ENCODE data around the gene SLC41A3.

SLC41A3 gene

GRCh38 chr3:126064627-126065258 lies 19.2 kb downstream of the SLC41A3 start:
- Histone ChIP-seq H3K4me3 (ENCODE audit: low read depth, low read length) (no peak overlapping the region), H3K9ac (ENCODE audit: low read depth, low read length) (no peak overlapping the region), H3K9me3 (ENCODE audit: control insufficient read depth, insufficient read depth, low read length) (no peaks in the 10 kb centered on the region), H3K4me1 (ENCODE audit: control insufficient read depth, insufficient read depth, low read length) (no peaks in the 10 kb centered on the region), H3K36me3 (ENCODE audit: control insufficient read depth, insufficient read depth, low read length) (no peaks in the 10 kb centered on the region), H3K27me3 (ENCODE audit: control insufficient read depth, insufficient read depth, low read length) (no peaks in the 10 kb centered on the region)

GRCh38 chr3:126063358-126063965 lies 20.5 kb downstream of the SLC41A3 start:
- H3K27me3 ChIP-seq (ENCODE audit: control insufficient read depth, insufficient read depth, low read length), result no peaks in the 10 kb centered on the region
- no peaks in the 10 kb centered on the region for H3K4me1 ChIP-seq (ENCODE audit: control insufficient read depth, insufficient read depth, low read length)
- no peaks in the 10 kb centered on the region for H3K36me3 ChIP-seq (ENCODE audit: control insufficient read depth, insufficient read depth, low read length)
- no peaks in the 10 kb centered on the region for H3K9me3 ChIP-seq (ENCODE audit: control insufficient read depth, insufficient read depth, low read length)
- no peak overlapping the region for H3K9ac ChIP-seq (ENCODE audit: low read depth, low read length)
- no peak overlapping the region for H3K4me3 ChIP-seq (ENCODE audit: low read depth, low read length)

GRCh38 chr3:126061301-126062032 lies 22.5 kb downstream of the SLC41A3 start:
- Histone ChIP-seq H3K4me1 (ENCODE audit: control insufficient read depth, insufficient read depth, low read length) (no peaks in the 10 kb centered on the region), H3K9me3 (ENCODE audit: control insufficient read depth, insufficient read depth, low read length) (no peaks in the 10 kb centered on the region)

GRCh38 chr3:126060613-126061145 lies 23.2 kb downstream of the SLC41A3 start:
- H3K9me3 ChIP-seq (ENCODE audit: control insufficient read depth, insufficient read depth, low read length), result no peaks in the 10 kb centered on the region
- no peaks in the 10 kb centered on the region for H3K4me1 ChIP-seq (ENCODE audit: control insufficient read depth, insufficient read depth, low read length)
- H3K9ac ChIP-seq (ENCODE audit: low read depth, low read length), result no peak overlapping the region
- H3K36me3 ChIP-seq (ENCODE audit: control insufficient read depth, insufficient read depth, low read length), result no peaks in the 10 kb centered on the region
- no peak overlapping the region for H3K4me3 ChIP-seq (ENCODE audit: low read depth, low read length)
- H3K27me3 ChIP-seq (ENCODE audit: control insufficient read depth, insufficient read depth, low read length), result no peaks in the 10 kb centered on the region

More at GRCh38 chr3:126061301-126062032, 22.5 kb downstream of the SLC41A3 start:
- no peak overlapping the region for H3K4me3 ChIP-seq (ENCODE audit: low read depth, low read length)
- no peaks in the 10 kb centered on the region for H3K36me3 ChIP-seq (ENCODE audit: control insufficient read depth, insufficient read depth, low read length)
- H3K27me3 ChIP-seq (ENCODE audit: control insufficient read depth, insufficient read depth, low read length), result no peaks in the 10 kb centered on the region
- no peak overlapping the region for H3K9ac ChIP-seq (ENCODE audit: low read depth, low read length)

GRCh38 chr3:126058666-126059065 lies 25.3 kb downstream of the SLC41A3 start:
- Histone ChIP-seq H3K36me3 (ENCODE audit: control insufficient read depth, insufficient read depth, low read length) (no peaks in the 10 kb centered on the region), H3K9ac (ENCODE audit: low read depth, low read length) (no peak overlapping the region), H3K4me3 (ENCODE audit: low read depth, low read length) (no peak overlapping the region), H3K27me3 (ENCODE audit: control insufficient read depth, insufficient read depth, low read length) (no peaks in the 10 kb centered on the region), H3K9me3 (ENCODE audit: control insufficient read depth, insufficient read depth, low read length) (no peaks in the 10 kb centered on the region), H3K4me1 (ENCODE audit: control insufficient read depth, insufficient read depth, low read length) (no peaks in the 10 kb centered on the region)

- Histone ChIP-seq H3K9ac (ENCODE audit: low read depth, low read length) (no peak overlapping the region), H3K36me3 (ENCODE audit: control insufficient read depth, insufficient read depth, low read length) (no peaks in the 10 kb centered on the region), H3K27me3 (ENCODE audit: control insufficient read depth, insufficient read depth, low read length) (no peaks in the 10 kb centered on the region), H3K4me3 (ENCODE audit: low read depth, low read length) (no peak overlapping the region), H3K9me3 (ENCODE audit: control insufficient read depth, insufficient read depth, low read length) (no peaks in the 10 kb centered on the region), H3K4me1 (ENCODE audit: control insufficient read depth, insufficient read depth, low read length) (no peaks in the 10 kb centered on the region)
Observed at GRCh38 chr3:126057936-126058335, 26.0 kb downstream of the SLC41A3 start.

GRCh38 chr3:126057501-126057819 lies 26.5 kb downstream of the SLC41A3 start:
- H3K36me3 ChIP-seq (ENCODE audit: control insufficient read depth, insufficient read depth, low read length), result no peaks in the 10 kb centered on the region
- H3K9me3 ChIP-seq (ENCODE audit: control insufficient read depth, insufficient read depth, low read length), result no peaks in the 10 kb centered on the region
- H3K4me3 ChIP-seq (ENCODE audit: low read depth, low read length), result no peak overlapping the region
- no peaks in the 10 kb centered on the region for H3K27me3 ChIP-seq (ENCODE audit: control insufficient read depth, insufficient read depth, low read length)
- H3K4me1 ChIP-seq (ENCODE audit: control insufficient read depth, insufficient read depth, low read length), result no peaks in the 10 kb centered on the region
- no peak overlapping the region for H3K9ac ChIP-seq (ENCODE audit: low read depth, low read length)

- H3K9me3 ChIP-seq (ENCODE audit: control insufficient read depth, insufficient read depth, low read length), result no peaks in the 10 kb centered on the region
- H3K9ac ChIP-seq (ENCODE audit: low read depth, low read length), result no peak overlapping the region
- no peaks in the 10 kb centered on the region for H3K27me3 ChIP-seq (ENCODE audit: control insufficient read depth, insufficient read depth, low read length)
- no peaks in the 10 kb centered on the region for H3K36me3 ChIP-seq (ENCODE audit: control insufficient read depth, insufficient read depth, low read length)
- H3K4me3 ChIP-seq (ENCODE audit: low read depth, low read length), result no peak overlapping the region
- no peaks in the 10 kb centered on the region for H3K4me1 ChIP-seq (ENCODE audit: control insufficient read depth, insufficient read depth, low read length)
Observed at GRCh38 chr3:126056681-126057500, 27.0 kb downstream of the SLC41A3 start.

- Histone ChIP-seq H3K27me3 (ENCODE audit: control insufficient read depth, insufficient read depth, low read length) (no peaks in the 10 kb centered on the region), H3K9me3 (ENCODE audit: control insufficient read depth, insufficient read depth, low read length) (no peaks in the 10 kb centered on the region), H3K4me1 (ENCODE audit: control insufficient read depth, insufficient read depth, low read length) (no peaks in the 10 kb centered on the region), H3K4me3 (ENCODE audit: low read depth, low read length) (no peak overlapping the region), H3K36me3 (ENCODE audit: control insufficient read depth, insufficient read depth, low read length) (no peaks in the 10 kb centered on the region), H3K9ac (ENCODE audit: low read depth, low read length) (no peak overlapping the region)
Observed at GRCh38 chr3:126056088-126056487, 27.8 kb downstream of the SLC41A3 start.

GRCh38 chr3:126054870-126055269 lies 29.1 kb downstream of the SLC41A3 start:
- H3K4me3 ChIP-seq (ENCODE audit: low read depth, low read length), result no peak overlapping the region
- H3K9me3 ChIP-seq (ENCODE audit: control insufficient read depth, insufficient read depth, low read length), result no peaks in the 10 kb centered on the region
- H3K27me3 ChIP-seq (ENCODE audit: control insufficient read depth, insufficient read depth, low read length), result no peaks in the 10 kb centered on the region
- H3K9ac ChIP-seq (ENCODE audit: low read depth, low read length), result no peak overlapping the region
- no peaks in the 10 kb centered on the region for H3K4me1 ChIP-seq (ENCODE audit: control insufficient read depth, insufficient read depth, low read length)
- H3K36me3 ChIP-seq (ENCODE audit: control insufficient read depth, insufficient read depth, low read length), result no peaks in the 10 kb centered on the region

- Histone ChIP-seq H3K9me3 (ENCODE audit: control insufficient read depth, insufficient read depth, low read length) (no peaks in the 10 kb centered on the region), H3K36me3 (ENCODE audit: control insufficient read depth, insufficient read depth, low read length) (no peaks in the 10 kb centered on the region), H3K9ac (ENCODE audit: low read depth, low read length) (no peak overlapping the region), H3K4me3 (ENCODE audit: low read depth, low read length) (no peak overlapping the region), H3K4me1 (ENCODE audit: control insufficient read depth, insufficient read depth, low read length) (no peaks in the 10 kb centered on the region), H3K27me3 (ENCODE audit: control insufficient read depth, insufficient read depth, low read length) (no peaks in the 10 kb centered on the region)
Observed at GRCh38 chr3:126053949-126054569, 29.9 kb downstream of the SLC41A3 start.

Data from iPS-15b (cell line).